A673 (cell line): ENCODE data around the gene USP31. TPM values are rescaled to one million over a fixed set of nuclear protein-coding genes. Genes with fewer than 3 reads are reported as not detected.

ENCODE experiments used
- BruUV-seq: library from RNA; stranded (reverse); fragments of 400-500 nt; replicated peaks from 2 replicates; lab custom pipeline; 2021; lab: Mats Ljungman, UMichigan
- CTCF ChIA-PET: fragments of 300-600 bp; sonication (Branson Sonifier 250); formaldehyde crosslinking; loops from one replicate; lab custom pipeline; 2022; ENCODE audit warnings: antibody characterized with exemption; lab: Charles Lee
- POLR2A ChIA-PET: fragments of 300-600 bp; sonication (Branson Sonifier 250); formaldehyde crosslinking; loops from one replicate; lab custom pipeline; 2022; ENCODE audit warnings: antibody characterized with exemption; ENCODE audit not compliant: low non-redundant PET; lab: Charles Lee
- DNase-seq: peaks from one replicate; pipeline ENCODE4 v3.0.0-alpha.2; 2015; ENCODE audit warnings: low spot score
- H3K27ac ChIP-seq: fragments of 200-600 bp; sonication (generic); 2 replicates; pipeline ENCODE4 v1.5.1; 2016; ENCODE audit warnings: mixed run types, low read depth, mild to moderate bottlenecking, mixed read lengths, antibody characterized with exemption, low read length; ENCODE audit not compliant: poor library complexity, severe bottlenecking
- H3K27me3 ChIP-seq: fragments of 200-600 bp; sonication (generic); replicated peaks from 2 replicates; pipeline ENCODE4 v1.6.1; 2017; ENCODE audit warnings: mixed run types, low read depth, mild to moderate bottlenecking, mixed read lengths, antibody characterized with exemption, low read length; ENCODE audit not compliant: insufficient read depth, poor library complexity
- H3K36me3 ChIP-seq: fragments of 200-600 bp; sonication (generic); 2 replicates; pipeline ENCODE4 v1.6.1; 2016; ENCODE audit warnings: mixed run types, mild to moderate bottlenecking, mixed read lengths, antibody characterized with exemption, low read length; ENCODE audit not compliant: insufficient read depth, poor library complexity, severe bottlenecking
- H3K4me1 ChIP-seq: fragments of 200-600 bp; sonication (generic); 2 replicates; pipeline ENCODE4 v1.6.1; 2017; ENCODE audit warnings: mixed run types, mild to moderate bottlenecking, mixed read lengths, antibody characterized with exemption, low read length; ENCODE audit not compliant: insufficient read depth, poor library complexity, severe bottlenecking
- H3K4me3 ChIP-seq: fragments of 200-600 bp; sonication (generic); 2 replicates; pipeline ENCODE4 v1.5.1; 2016; ENCODE audit warnings: low read depth, mixed run types, mild to moderate bottlenecking, mixed read lengths, low read length; ENCODE audit not compliant: poor library complexity, severe bottlenecking
- H3K9me3 ChIP-seq: fragments of 200-600 bp; sonication (generic); 2 replicates; pipeline ENCODE4 v1.6.1; 2016; ENCODE audit warnings: mixed run types, low read depth, mild to moderate bottlenecking, mixed read lengths, antibody characterized with exemption, low read length; ENCODE audit not compliant: poor library complexity, severe bottlenecking
- CTCF ChIP-seq: fragments of 300-800, 200-600 bp; sonication (generic); conservative IDR thresholded peaks from 2 replicates; pipeline ENCODE4 v1.5.1; 2017; ENCODE audit warnings: low read depth, mild to moderate bottlenecking, antibody characterized with exemption, low read length, moderate library complexity, mixed read lengths
- EZH2 ChIP-seq: fragments of 200-600 bp; sonication (generic); IDR thresholded peaks from 2 replicates; pipeline ENCODE4 v1.6.1; 2017; ENCODE audit warnings: borderline replicate concordance, low read depth, mild to moderate bottlenecking, mixed read lengths, antibody characterized with exemption, low read length; ENCODE audit not compliant: poor library complexity, severe bottlenecking
- intact Hi-C: fragments of 100-400 bp; cut with micrococcal nuclease; formaldehyde crosslinking; loops from one replicate; pipeline ENCODE4 v1.10.0; 2022; ENCODE audit not compliant: unreplicated experiment
- total RNA-seq: library from RNA; stranded (reverse); gene quantifications from 2 replicates; pipeline ENCODE4 v1.2.3, GENCODE V29; 2021

USP31 gene
- total RNA-seq, 1 experiment from 2014 or later = 34.4 TPM

DNA sequence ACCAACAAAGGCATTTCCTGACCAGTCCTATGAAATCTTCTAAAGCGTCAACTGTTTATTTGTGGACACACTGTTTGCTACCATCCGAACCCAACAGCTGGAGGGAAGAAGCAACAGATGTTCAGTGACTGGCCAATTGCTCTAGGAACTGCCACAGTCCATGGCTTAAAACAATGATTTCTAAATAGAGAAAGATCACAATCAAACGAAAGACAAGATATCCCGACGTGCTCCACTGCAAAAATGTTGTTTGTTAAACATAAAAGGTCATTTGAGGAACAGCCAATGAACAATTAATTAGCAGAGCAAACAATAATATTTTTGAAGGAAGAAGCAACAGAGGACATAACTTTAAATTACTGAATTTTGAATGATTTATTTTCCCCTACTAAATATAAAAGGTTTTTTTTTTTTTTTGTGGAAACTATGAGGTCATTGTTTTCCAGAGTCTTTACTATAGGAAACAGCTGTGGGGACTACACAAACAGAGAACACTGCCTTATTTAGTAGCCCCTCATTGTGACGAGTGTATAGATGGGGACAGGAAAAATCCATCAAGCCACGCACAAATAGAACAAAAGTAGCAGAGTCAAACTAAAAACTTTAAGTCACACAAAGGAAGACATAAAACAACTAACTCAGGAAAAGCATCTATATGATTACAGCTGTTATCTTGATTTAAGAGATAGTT lies 17.2 kb downstream of the USP31 start:
- TF ChIP-seq EZH2 (no peak), CTCF (no peak)
- intact Hi-C loops = no loop called here
- peak overlapping the region; percentile 32 for H3K4me3 ChIP-seq
- ChIA-PET POLR2A (interaction anchor here (0.6 kb wide), 1 partner anchor 12 kb away, joined by 10 read pairs; no protein-coding TSS in a partner anchor), CTCF (no interaction called here)
- H3K27ac ChIP-seq = peak overlapping the region; percentile 77
- BruUV-seq = no TSS peak
- no peaks in the 10 kb centered on the region for H3K27me3 ChIP-seq
- peaks cover 49% of the 10 kb centered on the region for H3K4me1 ChIP-seq
- peaks cover 8% of the 10 kb centered on the region for H3K9me3 ChIP-seq
- no peaks in the 10 kb centered on the region for H3K36me3 ChIP-seq
- no peak for DNase-seq

- ChIA-PET CTCF (no interaction called here), POLR2A (no interaction called here)
These were observed 17.8 kb downstream of the USP31 start for GRCh38 chr16:23131436-23131835.

GRCh38 chr16:23131036-23131435 lies 18.2 kb downstream of the USP31 start:
- H3K9me3 ChIP-seq = no peaks in the 10 kb centered on the region
- H3K4me3 ChIP-seq = no peak overlapping the region
- peaks cover 49% of the 10 kb centered on the region for H3K4me1 ChIP-seq
- no peaks in the 10 kb centered on the region for H3K36me3 ChIP-seq
- CTCF ChIA-PET = no interaction called here
- POLR2A ChIA-PET = no interaction called here
- no peak overlapping the region for H3K27ac ChIP-seq
- TF ChIP-seq EZH2 = no peak
- no peak for TF ChIP-seq CTCF
- H3K27me3 ChIP-seq = no peaks in the 10 kb centered on the region
- intact Hi-C loops = no loop called here
- DNase-seq = no peak
- no TSS peak for BruUV-seq

More at GRCh38 chr16:23131436-23131835, 17.8 kb downstream of the USP31 start:
- no peaks in the 10 kb centered on the region for H3K36me3 ChIP-seq
- intact Hi-C loops = no loop called here
- BruUV-seq = no TSS peak
- DNase-seq = no peak
- peak overlapping the region; percentile 77 for H3K27ac ChIP-seq
- TF ChIP-seq CTCF (no peak), EZH2 (no peak)
- peaks cover 49% of the 10 kb centered on the region for H3K4me1 ChIP-seq
- no peaks in the 10 kb centered on the region for H3K27me3 ChIP-seq
- no peak overlapping the region for H3K4me3 ChIP-seq
- peaks cover 1% of the 10 kb centered on the region for H3K9me3 ChIP-seq
